Brain pericyte (primary cell): ENCODE results near the gene NDUFV2.
"Not testable (repeated sequence)": the region's sequence is repeated elsewhere in the genome, so short reads cannot be mapped to it uniquely, and the experiment has no call there.

Source experiments
- DNase-seq: peaks from one replicate; pipeline ENCODE4 v3.0.0-alpha.2; 2012; ENCODE audit warnings: low read depth, low spot score

Gene NDUFV2

GRCh38 chr18:9090578-9090977 is 11.9 kb upstream of the NDUFV2 start:
- no peak for DNase-seq

- DNase-seq: no peak
Observed at GRCh38 chr18:9091066-9091476, 11.4 kb upstream of the NDUFV2 start.

GRCh38 chr18:9092665-9093064 is 9.8 kb upstream of the NDUFV2 start:
- no peak for DNase-seq

GRCh38 chr18:9093109-9093508 is 9.4 kb upstream of the NDUFV2 start:
- DNase-seq: not testable (repeated sequence)

GRCh38 chr18:9094307-9095226 is 7.9 kb upstream of the NDUFV2 start:
- no peak for DNase-seq

GRCh38 chr18:9095297-9096006 is 7.0 kb upstream of the NDUFV2 start:
- DNase-seq: no peak

GRCh38 chr18:9096007-9096371 is 6.5 kb upstream of the NDUFV2 start:
- no peak for DNase-seq

- no peak for DNase-seq
Observed at GRCh38 chr18:9096685-9097084, 5.8 kb upstream of the NDUFV2 start.

GRCh38 chr18:9097349-9097748 is 5.2 kb upstream of the NDUFV2 start:
- DNase-seq: no peak

- DNase-seq: no peak
Observed at GRCh38 chr18:9100796-9101195, 1.7 kb upstream of the NDUFV2 start.

GRCh38 chr18:9101730-9102507 is 580 bp upstream of the NDUFV2 start:
- DNase-seq: no peak

- DNase-seq: no peak
Observed at GRCh38 chr18:9103376-9103873, 926 bp downstream of the NDUFV2 start.

- no peak for DNase-seq
Observed at GRCh38 chr18:9104244-9104901, 1.9 kb downstream of the NDUFV2 start.

- DNase-seq: no peak
Observed at GRCh38 chr18:9105420-9105819, 2.9 kb downstream of the NDUFV2 start.

- DNase-seq: no peak
Observed at GRCh38 chr18:9106094-9106493, 3.6 kb downstream of the NDUFV2 start.

GRCh38 chr18:9106800-9107584 is 4.5 kb downstream of the NDUFV2 start:
- DNase-seq: no peak

GRCh38 chr18:9108911-9109310 is 6.4 kb downstream of the NDUFV2 start:
- DNase-seq: no peak

GRCh38 chr18:9109523-9109922 is 7.0 kb downstream of the NDUFV2 start:
- DNase-seq: no peak

GRCh38 chr18:9113468-9114149 is 11.1 kb downstream of the NDUFV2 start:
- DNase-seq: no peak

GRCh38 chr18:9115984-9116383 is 13.5 kb downstream of the NDUFV2 start:
- DNase-seq: no peak
